Stimulated activated CD4-positive, alpha-beta T cell treated with anti-CD3 and anti-CD28 coated beads, Interleukin-12 subunit alpha, Interleukin-12 subunit beta, amount 100 ng/mL, for 24 hours (primary cell): Measurements from ENCODE around the gene MVK.

Experiments
- DNase-seq, 2 experiments: peaks; one replicate each; pipeline ENCODE4 v3.0.0-alpha.2; 2020; ENCODE audit warnings: low read depth in 2 of 2

The MVK gene

GRCh38 chr12:109573029-109573913 lies at the start of gene MVK, which contains the start of gene MMAB:
TSS of gene MVK (plus strand) at chr12:109573794. CDS start at chr12:109574823, 1,029 bp downstream.
TSS of gene MMAB (minus strand) at chr12:109573504. CDS start at chr12:109573480, 24 bp downstream.
- peak; percentile 97 for DNase-seq

GRCh38 chr12:109524466-109525278 lies 48.9 kb upstream of the MVK start:
- no peak for DNase-seq

GRCh38 chr12:109525279-109525585 lies 48.4 kb upstream of the MVK start:
- no peak for DNase-seq

- DNase-seq, result no peak
These were observed 46.0 kb upstream of the MVK start for GRCh38 chr12:109527489-109528123.

GRCh38 chr12:109529691-109530640 lies 43.6 kb upstream of the MVK start:
- no peak for DNase-seq

GRCh38 chr12:109531411-109531810 lies 42.2 kb upstream of the MVK start:
- DNase-seq, result no peak

GRCh38 chr12:109532721-109533486 lies 40.7 kb upstream of the MVK start:
- no peak for DNase-seq

- DNase-seq, result no peak
These were observed 40.2 kb upstream of the MVK start for GRCh38 chr12:109533487-109533740.

GRCh38 chr12:109534456-109534855 lies 39.1 kb upstream of the MVK start:
- no peak for DNase-seq

GRCh38 chr12:109535231-109535862 lies 38.2 kb upstream of the MVK start:
- DNase-seq, result no peak

GRCh38 chr12:109535863-109536250 lies 37.7 kb upstream of the MVK start:
- DNase-seq, result no peak

- DNase-seq, result no peak
These were observed 36.5 kb upstream of the MVK start for GRCh38 chr12:109537136-109537535.

GRCh38 chr12:109538191-109538863 lies 35.3 kb upstream of the MVK start:
- no peak for DNase-seq

- no peak for DNase-seq
These were observed 34.1 kb upstream of the MVK start for GRCh38 chr12:109539508-109539907.

GRCh38 chr12:109540526-109541412 lies 32.8 kb upstream of the MVK start:
- DNase-seq, result no peak

GRCh38 chr12:109541413-109541726 lies 32.2 kb upstream of the MVK start:
- DNase-seq, result no peak

- DNase-seq, result no peak
These were observed 31.6 kb upstream of the MVK start for GRCh38 chr12:109542014-109542413.

- DNase-seq, result no peak
These were observed 30.7 kb upstream of the MVK start for GRCh38 chr12:109542876-109543275.
